ENCODE data around the gene RAB11FIP5.
"Not testable (repeated sequence)": the region's sequence is repeated elsewhere in the genome, so short reads cannot be mapped to it uniquely, and the experiment has no call there.

RAB11FIP5 gene

GRCh38 chr2:73134471-73134870, 21.7 kb upstream of the RAB11FIP5 start:
- TF ChIP-seq CTCF (IDR thresholded peaks at IDR 0.05; ENCODE audit: low read depth, low read length) = no peak
- H3K4me3 ChIP-seq (ENCODE audit: low read depth, low read length) = no peak overlapping the region
- in situ Hi-C loops (cut with HindIII; ENCODE audit: low sequenced_read_pairs) = no loop called here
- no peak for DNase-seq (ENCODE audit: low read depth, low spot score)

- in situ Hi-C loops (cut with HindIII; ENCODE audit: low sequenced_read_pairs) = no loop called here
- no peak for DNase-seq (ENCODE audit: low read depth, low spot score)
- no peak overlapping the region for H3K4me3 ChIP-seq (ENCODE audit: low read depth, low read length)
- no peak for TF ChIP-seq CTCF (IDR thresholded peaks at IDR 0.05; ENCODE audit: low read depth, low read length)
These were observed 20.9 kb upstream of the RAB11FIP5 start for GRCh38 chr2:73133566-73134197.

GRCh38 chr2:73131807-73132206, 19.1 kb upstream of the RAB11FIP5 start:
- in situ Hi-C loops (cut with HindIII; ENCODE audit: low sequenced_read_pairs) = no loop called here
- no peak for DNase-seq (ENCODE audit: low read depth, low spot score)
- H3K4me3 ChIP-seq (ENCODE audit: low read depth, low read length) = no peak overlapping the region
- no peak for TF ChIP-seq CTCF (IDR thresholded peaks at IDR 0.05; ENCODE audit: low read depth, low read length)

GRCh38 chr2:73130790-73131189, 18.0 kb upstream of the RAB11FIP5 start:
- in situ Hi-C loops (cut with HindIII; ENCODE audit: low sequenced_read_pairs) = no loop called here
- DNase-seq (ENCODE audit: low read depth, low spot score) = no peak
- no peak overlapping the region for H3K4me3 ChIP-seq (ENCODE audit: low read depth, low read length)
- no peak for TF ChIP-seq CTCF (IDR thresholded peaks at IDR 0.05; ENCODE audit: low read depth, low read length)

- no peak overlapping the region for H3K4me3 ChIP-seq (ENCODE audit: low read depth, low read length)
- DNase-seq (ENCODE audit: low read depth, low spot score) = no peak
- TF ChIP-seq CTCF (IDR thresholded peaks at IDR 0.05; ENCODE audit: low read depth, low read length) = no peak
- in situ Hi-C loops (cut with HindIII; ENCODE audit: low sequenced_read_pairs) = no loop called here
These were observed 16.2 kb upstream of the RAB11FIP5 start for GRCh38 chr2:73128841-73129535.

- no peak overlapping the region for H3K4me3 ChIP-seq (ENCODE audit: low read depth, low read length)
- no peak for TF ChIP-seq CTCF (IDR thresholded peaks at IDR 0.05; ENCODE audit: low read depth, low read length)
- in situ Hi-C loops (cut with HindIII; ENCODE audit: low sequenced_read_pairs) = no loop called here
- no peak for DNase-seq (ENCODE audit: low read depth, low spot score)
These were observed 9.8 kb upstream of the RAB11FIP5 start for GRCh38 chr2:73122536-73122935.

GRCh38 chr2:73119611-73120239, 7.0 kb upstream of the RAB11FIP5 start:
- H3K4me3 ChIP-seq (ENCODE audit: low read depth, low read length); DNase-seq (ENCODE audit: low read depth, low spot score); in situ Hi-C loops (cut with HindIII; ENCODE audit: low sequenced_read_pairs): not testable (repeated sequence)
